K562 (cell line): ENCODE results near the gene SRD5A2. TPM values are rescaled to one million over a fixed set of nuclear protein-coding genes. Genes with fewer than 3 reads are reported as not detected.

Experiments used
- ATAC-seq: fragments of 200-7000 bp; cut with Tn5 transposase; 3 replicates; pipeline ENCODE4 v1.9.1; 2020; ENCODE audit warnings: moderate library complexity
- BruUV-seq: library from RNA; stranded (reverse); fragments of 400-500 nt; replicated peaks from 2 replicates; lab custom pipeline; 2021; lab: Mats Ljungman, UMichigan
- CTCF ChIA-PET: fragments of 300-600 bp; formaldehyde crosslinking; extraction: SDS; loops from one replicate; lab custom pipeline; 2021; ENCODE audit warnings: low intra/inter-chr PET ratio; lab: Yijun Ruan, JAX
- POLR2A ChIA-PET: fragments of 300-600, 350-650 bp; sonication (Branson Sonifier 250); formaldehyde crosslinking; extraction: SDS; loops from one replicate; lab custom pipeline; 2021; ENCODE audit warnings: antibody characterized with exemption, inconsistent platforms; lab: Yijun Ruan, JAX
- DNase-seq, 4 experiments: peaks; one replicate each; pipeline versions ENCODE4 v3.0.0 to v3.0.0-alpha.2; 2011 to 2018; ENCODE audit warnings: low spot score in 3 of 4, mixed read lengths in 3 of 4; ENCODE audit errors: extremely low read depth in 1 of 4
- FAIRE-seq: peaks from 2 replicates; lab custom pipeline; 2011; peaks lifted over from hg19 to GRCh38; lab: Jason Lieb, UNC
- H2AFZ ChIP-seq: 2 replicates; pipeline ENCODE4 v1.6.0; 2011; ENCODE audit warnings: low read depth, low read length, control low read depth, inconsistent platforms
- H3K27ac ChIP-seq: fragments of 200-600 bp; 3 replicates; pipeline ENCODE4 v1.8.0; 2011; ENCODE audit warnings: low read depth, mild to moderate bottlenecking, control low read depth, inconsistent platforms, low read length, moderate library complexity, mixed read lengths; ENCODE audit errors: extremely low read depth
- H3K27me3 ChIP-seq, 2 experiments: fragments of 300-600 bp in 1 of 2; 2 replicates in 1 of 2; 3 replicates in 1 of 2; pipeline versions ENCODE4 v1.6.0 to v1.8.0; 2011; ENCODE audit warnings: inconsistent platforms in 2 of 2, low read length in 2 of 2, mild to moderate bottlenecking in 1 of 2, mixed read lengths in 1 of 2, moderate library complexity in 1 of 2; ENCODE audit not compliant: control insufficient read depth in 2 of 2, insufficient read depth in 2 of 2
- H3K36me3 ChIP-seq: fragments of 300-600 bp; 3 replicates; pipeline ENCODE4 v1.8.0; 2011; ENCODE audit warnings: mild to moderate bottlenecking, low read length, inconsistent platforms; ENCODE audit not compliant: control insufficient read depth, insufficient read depth
- H3K4me1 ChIP-seq, 2 experiments: fragments of 200-600 bp in 1 of 2; replicated peaks in 1 of 2; 2 replicates in 1 of 2; 3 replicates in 1 of 2; pipeline versions ENCODE4 v1.5.1 to v1.8.0; 2011; ENCODE audit warnings: inconsistent platforms in 2 of 2, low read length in 2 of 2, mild to moderate bottlenecking in 1 of 2, mixed read lengths in 1 of 2, moderate library complexity in 1 of 2; ENCODE audit not compliant: control insufficient read depth in 2 of 2, insufficient read depth in 2 of 2
- H3K4me2 ChIP-seq: 2 replicates; pipeline ENCODE4 v1.6.1; 2011; ENCODE audit warnings: low read length, control low read depth, inconsistent platforms, mixed read lengths; ENCODE audit not compliant: insufficient read depth
- H3K4me3 ChIP-seq: fragments of 200-600 bp; sonication (generic), shearing (Covaris generic); 2 replicates; pipeline ENCODE4 v1.5.1; 2016; ENCODE audit warnings: control low read depth, inconsistent platforms
- H3K79me2 ChIP-seq: fragments of 200-600 bp; 3 replicates; pipeline ENCODE4 v1.8.0; 2011; ENCODE audit warnings: low read length, inconsistent platforms; ENCODE audit not compliant: control insufficient read depth, insufficient read depth
- H3K9ac ChIP-seq, 2 experiments: 2 replicates each; pipeline versions ENCODE4 v1.6.0 to v1.6.1; 2011; ENCODE audit warnings: low read depth in 2 of 2, low read length in 2 of 2, control low read depth in 1 of 2, inconsistent platforms in 1 of 2, mild to moderate bottlenecking in 1 of 2, mixed read lengths in 1 of 2; ENCODE audit not compliant: insufficient read depth in 1 of 2
- H3K9me1 ChIP-seq: one replicate; pipeline ENCODE4 v1.6.0; 2011; ENCODE audit warnings: inconsistent platforms, mild to moderate bottlenecking, low read length, moderate library complexity; ENCODE audit not compliant: control insufficient read depth, insufficient read depth
- H3K9me3 ChIP-seq: replicated peaks from 2 replicates; pipeline ENCODE4 v1.5.1; 2011; ENCODE audit warnings: low read depth, low read length, inconsistent platforms; ENCODE audit not compliant: control insufficient read depth, insufficient read depth
- H4K20me1 ChIP-seq: replicated peaks from 2 replicates; pipeline ENCODE4 v1.6.1; 2011; ENCODE audit warnings: low read length, inconsistent platforms, mixed read lengths; ENCODE audit not compliant: control insufficient read depth, insufficient read depth
- BRF2 ChIP-seq: IDR thresholded peaks from 3 replicates; pipeline ENCODE4 v1.6.1; 2011; ENCODE audit warnings: borderline replicate concordance, mild to moderate bottlenecking; ENCODE audit not compliant: insufficient read length, insufficient read depth
- ETV6 ChIP-seq, 3 experiments: fragments of 150-350 bp in 1 of 3; sonication (generic) in 1 of 3; formaldehyde crosslinking in 1 of 3; IDR thresholded peaks; 2 replicates each; pipeline versions ENCODE4 v1.6.1 to v1.8.0; 2014 to 2022; ENCODE audit warnings: borderline replicate concordance in 2 of 3, low read depth in 2 of 3, antibody characterized with exemption in 1 of 3, low read length in 1 of 3, mild to moderate bottlenecking in 1 of 3, missing genetic modification reagents in 1 of 3
- FOS ChIP-seq: IDR thresholded peaks from 3 replicates; pipeline ENCODE4 v1.6.1; 2011; ENCODE audit not compliant: insufficient read length; ENCODE audit errors: extremely low read depth
- GABPA ChIP-seq: fragments of 200-800 bp; sonication (Bioruptor generic); conservative IDR thresholded peaks from 2 replicates; pipeline ENCODE4 v1.6.1; 2016; ENCODE audit warnings: low read depth, missing genetic modification characterization, missing compliant biosample characterization
- MCM5 ChIP-seq: fragments of 450-650 bp; IDR thresholded peaks from 2 replicates; pipeline ENCODE4 v1.6.1; 2016; ENCODE audit warnings: low read depth
- PML ChIP-seq: IDR thresholded peaks from 2 replicates; pipeline ENCODE4 v1.6.1; 2012; ENCODE audit warnings: low read length, inconsistent platforms
- RBFOX2 ChIP-seq: fragments of 200-400 bp; formaldehyde crosslinking; IDR thresholded peaks from 2 replicates; pipeline ENCODE4 v1.6.1; 2017; ENCODE audit warnings: low read depth, mild to moderate bottlenecking, low read length, moderate library complexity
- SAFB2 ChIP-seq: fragments of 200-400 bp; formaldehyde crosslinking; IDR thresholded peaks from 2 replicates; pipeline ENCODE4 v1.6.1; 2018; ENCODE audit warnings: borderline replicate concordance, low read length, low read depth, moderate library complexity; ENCODE audit not compliant: severe bottlenecking
- SMARCA5 ChIP-seq: fragments of 450-650 bp; IDR thresholded peaks from 2 replicates; pipeline ENCODE4 v1.6.1; 2016
- SUPT5H ChIP-seq: fragments of 450-650 bp; IDR thresholded peaks from 2 replicates; pipeline ENCODE4 v1.6.1; 2016
- VEZF1 ChIP-seq: fragments of 200-800 bp; sonication (Bioruptor generic); IDR thresholded peaks from 2 replicates; pipeline ENCODE4 v1.6.1; 2017; ENCODE audit warnings: missing genetic modification characterization, missing compliant biosample characterization
- ZFP36 ChIP-seq: fragments of 150-350 bp; IDR thresholded peaks from 2 replicates; pipeline ENCODE4 v1.6.1; 2018; ENCODE audit warnings: low read length, low read depth; ENCODE audit not compliant: partially characterized antibody
- ZNF224 ChIP-seq: sonication (generic); formaldehyde crosslinking; IDR thresholded peaks from 2 replicates; pipeline ENCODE4 v1.8.0; 2022; ENCODE audit warnings: mild to moderate bottlenecking, missing genetic modification reagents
- ZNF3 ChIP-seq: fragments of 250-450 bp; sonication (Bioruptor Pico); IDR thresholded peaks from 2 replicates; pipeline ENCODE4 v1.5.0; 2021; ENCODE audit warnings: mild to moderate bottlenecking, moderate library complexity
- ZNF696 ChIP-seq: fragments of 250-450 bp; sonication (Bioruptor Pico); conservative IDR thresholded peaks from 2 replicates; pipeline ENCODE4 v1.4.0; 2020; ENCODE audit warnings: mild to moderate bottlenecking, moderate library complexity
- WGBS: fragments of 100-300 bp; shearing (Covaris generic); methylation state at CpG from one replicate; pipeline ENCODE4 v1.1.6; 2016; ENCODE audit warnings: low coverage, mixed read lengths; ENCODE audit not compliant: insufficient coverage; ENCODE audit errors: missing lambda C conversion rate; 5-methylcytosine and 5-hydroxymethylcytosine counted together
- in situ Hi-C: fragments of 300-500 bp; cut with MboI; formaldehyde crosslinking; loops from 4 replicates; pipeline ENCODE4 v1.15.0; 2018; ENCODE audit warnings: inconsistent platforms, mixed read lengths
- intact Hi-C: fragments of 100-400 bp; cut with micrococcal nuclease; formaldehyde crosslinking; loops from 2 replicates; pipeline ENCODE4 v1.14.2; 2022
- polyA plus RNA-seq, 8 experiments: library from polyadenylated mRNA; depleted of rRNA in 4 of 8; stranded (reverse) in 5 of 8; unstranded in 3 of 8; fragments of >200 nt; fragmentation: Nextera tagmentation in 2 of 8; fragmentation: Illumina TruSeq in 1 of 8; extraction: Ambion mirVana in 2 of 8; extraction: Trizol in 1 of 8; gene quantifications; 2 replicates each; pipeline versions ENCODE4 v1.2.1 to v1.2.3, GENCODE V29; 2011 to 2014; ENCODE audit warnings: inconsistent platforms in 1 of 8, missing spikeins in 1 of 8
- total RNA-seq, 7 experiments: library from RNA; depleted of rRNA in 6 of 7; stranded (reverse); fragments of >200 nt in 6 of 7; fragmentation: Illumina TruSeq in 2 of 7; extraction: Trizol in 2 of 7; gene quantifications; 2 replicates each; pipeline versions ENCODE4 v1.2.1 to v1.2.3, GENCODE V29; 2011 to 2021; ENCODE audit warnings: low replicate concordance in 1 of 7
- TF ChIP-seq, protein P1 (sequence below): fragments of 250-450 bp; sonication (Bioruptor Pico); IDR thresholded peaks from 2 replicates; pipeline ENCODE4 v1.4.0; 2020

The SRD5A2 gene
- total and polyA plus RNA-seq, 9 of the 15 experiments (the other 6 are each of a cell fraction or from before 2014, with no cell fraction given) = 0.03 TPM; not detected in 8

DNA sequence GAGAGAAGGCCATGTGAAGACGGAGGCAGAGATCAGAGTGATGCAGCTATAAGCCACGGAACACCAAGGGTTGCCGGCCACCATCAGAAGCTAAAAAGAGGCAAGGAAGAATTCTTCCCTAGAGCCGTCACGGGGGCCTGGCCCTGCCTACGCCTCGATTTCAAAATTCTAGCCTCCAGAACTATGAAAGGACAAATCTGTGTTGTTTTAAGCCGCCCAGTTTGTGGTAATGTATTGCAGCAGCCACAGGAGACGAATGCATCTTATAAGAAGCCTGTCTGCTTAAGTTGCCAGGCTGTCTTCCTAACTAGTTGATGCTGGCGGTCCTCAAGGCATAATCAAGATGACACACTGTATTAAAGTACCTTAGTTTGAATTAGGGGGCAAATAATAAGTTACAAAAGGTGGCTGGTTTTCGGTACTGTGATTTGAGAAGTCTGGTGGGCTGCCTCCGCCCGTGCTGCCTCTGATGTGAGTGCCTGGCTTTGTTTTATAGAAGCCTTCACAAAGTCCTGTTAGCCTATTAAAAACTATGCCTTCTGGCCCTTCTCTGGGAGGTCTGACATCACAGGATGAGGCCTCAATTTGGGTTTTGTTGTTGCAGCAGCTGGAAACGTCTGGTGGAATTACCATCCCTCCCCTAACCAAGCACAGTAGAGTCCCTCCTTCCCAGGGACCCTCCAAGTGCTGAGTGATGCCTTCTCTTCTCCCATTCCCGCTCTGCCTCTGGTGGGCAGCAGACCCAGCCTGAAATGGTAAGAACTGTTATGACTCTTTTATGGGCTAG, 53.6 kb downstream of the SRD5A2 start:
- TF ChIP-seq FOS (no peak), ZNF224 (CRISPR knock-in tag) (no peak), SMARCA5 (no peak), GABPA (tag) (no peak), BRF2 (no peak), ZFP36 (no peak), PML (no peak), RBFOX2 (no peak), ZNF3 (CRISPR knock-in tag) (no peak), MCM5 (no peak), SUPT5H (no peak), ZNF696 (no peak), VEZF1 (CRISPR knock-in tag) (no peak), SAFB2 (no peak), ETV6 (IDR thresholded peaks at IDR 0.05; ENCODE audit: borderline replicate concordance in 1 of 2, low read depth in 2 of 2, low read length in 1 of 2) (no peak), ETV6 (CRISPR knock-in tag; IDR thresholded peaks at IDR 0.05; ENCODE audit: borderline replicate concordance) (no peak)
- TF ChIP-seq, protein P1, sequence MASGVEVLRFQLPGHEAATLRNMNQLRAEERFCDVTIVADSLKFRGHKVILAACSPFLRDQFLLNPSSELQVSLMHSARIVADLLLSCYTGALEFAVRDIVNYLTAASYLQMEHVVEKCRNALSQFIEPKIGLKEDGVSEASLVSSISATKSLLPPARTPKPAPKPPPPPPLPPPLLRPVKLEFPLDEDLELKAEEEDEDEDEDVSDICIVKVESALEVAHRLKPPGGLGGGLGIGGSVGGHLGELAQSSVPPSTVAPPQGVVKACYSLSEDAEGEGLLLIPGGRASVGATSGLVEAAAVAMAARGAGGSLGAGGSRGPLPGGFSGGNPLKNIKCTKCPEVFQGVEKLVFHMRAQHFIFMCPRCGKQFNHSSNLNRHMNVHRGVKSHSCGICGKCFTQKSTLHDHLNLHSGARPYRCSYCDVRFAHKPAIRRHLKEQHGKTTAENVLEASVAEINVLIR (CRISPR knock-in tag) = no peak
- POLR2A ChIA-PET = no interaction called here
- H3K79me2 ChIP-seq = no peaks in the 10 kb centered on the region
- H3K27ac ChIP-seq = no peak overlapping the region
- no peak overlapping the region for H2AFZ ChIP-seq
- BruUV-seq = no TSS peak
- no peak overlapping the region for H3K4me2 ChIP-seq
- H3K27me3 ChIP-seq = peaks cover 0 to 4% of the 10 kb centered on the region in 2 experiments; a peak in 2 of 5 replicates
- no peaks in the 10 kb centered on the region for H3K4me1 ChIP-seq
- no peaks in the 10 kb centered on the region for H3K36me3 ChIP-seq
- no peak overlapping the region for H3K4me3 ChIP-seq
- in situ Hi-C loops (no loop called here), intact Hi-C loops (no loop called here)
- no peak overlapping the region for H3K9ac ChIP-seq
- WGBS = under 1% methylated on average over 15 of the region's 15 CpGs
- CTCF ChIA-PET = no interaction called here
- DNase-seq (no peak), ATAC-seq (no peak), FAIRE-seq (no peak)
- H3K9me1 ChIP-seq = no peaks in the 10 kb centered on the region
- no peaks in the 10 kb centered on the region for H4K20me1 ChIP-seq
- no peaks in the 10 kb centered on the region for H3K9me3 ChIP-seq
